ENCODE results near the gene CHMP1A.

GRCh38 chr16:89618109-89618998 is 39.2 kb downstream of the CHMP1A start:
- TF ChIP-seq POLR2AphosphoS5 (IDR thresholded peaks at IDR 0.05; ENCODE audit: low read depth, low read length) (no peak), TAF1 (IDR thresholded peaks at IDR 0.05; ENCODE audit: borderline replicate concordance, insufficient read depth, low read length) (no peak)

Data from PFSK-1 (cell line).